OCI-M2 (cell line): ENCODE results near the gene CDCP2.
A peak's percentile ranks its signal among the peaks of the same experiment; 100 is the strongest.

ENCODE experiments used
- DNase-seq: peaks from one replicate; lab custom pipeline; 2025; ENCODE audit not compliant: unreplicated experiment; lab: John Stamatoyannopoulos, UW

The CDCP2 gene

DNA sequence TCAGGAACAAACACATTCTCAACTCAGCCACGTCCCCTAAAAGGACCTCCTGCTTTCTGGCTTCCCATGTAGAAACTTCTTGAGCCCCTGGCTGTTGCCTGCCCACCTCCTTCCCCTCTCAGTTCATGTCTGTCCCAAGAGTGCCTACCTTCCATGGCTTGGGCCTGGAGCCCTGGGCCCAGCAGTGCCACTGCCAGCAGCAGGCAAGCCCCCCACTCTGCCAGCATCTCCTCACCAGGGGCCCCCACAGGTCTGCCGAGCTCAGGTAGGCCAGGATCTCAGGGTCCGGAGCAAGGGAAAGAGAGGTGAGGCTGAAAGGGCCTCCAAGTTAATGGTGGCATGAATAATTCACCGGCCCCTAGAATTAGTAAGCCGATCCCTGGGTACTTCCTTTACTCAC is at the start of gene CDCP2:
CDCP2 (minus strand) TSS at position 305 of the 400 bp plus-strand sequence; CDS start at position 227, 78 bp downstream.
- no peak for DNase-seq

DNA sequence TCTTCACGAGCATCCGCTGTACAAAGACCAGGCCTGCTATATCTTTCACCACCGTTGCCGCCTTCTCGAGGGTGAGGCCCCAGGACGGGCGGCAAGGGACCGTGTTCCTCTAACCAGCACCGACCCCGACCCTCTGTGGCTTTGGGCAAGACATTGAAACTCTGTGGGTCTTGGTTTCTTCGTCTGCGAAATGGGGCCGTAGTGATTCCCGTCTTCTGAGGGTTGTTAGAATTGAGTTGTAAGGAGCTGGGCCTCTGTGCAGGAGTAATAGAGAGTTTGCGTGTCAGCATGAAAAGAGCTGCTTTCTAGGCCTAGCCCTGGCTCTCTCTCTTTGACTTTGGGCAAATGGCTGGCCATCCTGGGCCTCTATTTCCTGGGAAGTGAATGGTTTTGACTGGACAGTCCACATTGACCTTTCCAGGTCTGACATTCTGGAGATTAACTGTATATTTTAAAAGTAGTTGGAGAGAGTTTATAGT is 47.8 kb upstream of the CDCP2 start:
- DNase-seq, result no peak

DNA sequence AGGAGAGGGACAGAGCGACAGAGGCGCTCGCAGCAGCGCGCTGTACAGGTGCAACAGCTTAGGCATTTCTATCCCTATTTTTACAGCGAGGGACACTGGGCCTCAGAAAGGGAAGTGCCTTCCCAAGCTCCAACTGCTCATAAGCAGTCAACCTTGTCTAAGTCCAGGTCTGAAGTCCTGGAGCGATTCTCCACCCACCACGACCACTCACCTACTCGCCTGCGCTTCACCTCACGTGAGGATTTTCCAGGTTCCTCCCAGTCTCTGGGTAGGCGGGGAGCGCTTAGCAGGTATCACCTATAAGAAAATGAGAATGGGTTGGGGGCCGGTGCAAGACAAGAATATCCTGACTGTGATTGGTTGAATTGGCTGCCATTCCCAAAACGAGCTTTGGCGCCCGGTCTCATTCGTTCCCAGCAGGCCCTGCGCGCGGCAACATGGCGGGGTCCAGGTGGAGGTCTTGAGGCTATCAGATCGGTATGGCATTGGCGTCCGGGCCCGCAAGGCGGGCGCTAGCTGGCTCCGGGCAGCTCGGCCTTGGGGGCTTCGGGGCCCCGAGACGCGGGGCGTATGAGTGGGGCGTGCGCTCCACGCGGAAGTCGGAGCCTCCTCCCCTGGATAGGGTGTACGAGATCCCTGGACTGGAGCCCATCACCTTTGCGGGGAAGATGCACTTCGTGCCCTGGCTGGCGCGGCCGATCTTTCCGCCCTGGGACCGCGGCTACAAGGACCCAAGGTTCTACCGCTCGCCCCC is 47.1 kb upstream of the CDCP2 start, which contains the start of the genes CYB5RL and MRPL37:
CYB5RL (minus strand) TSS at position 266 of the 754 bp plus-strand sequence. CDS start 4,414 bp downstream, outside the sequence.
MRPL37 (plus strand) TSS at position 403 of the 754 bp plus-strand sequence; CDS start at position 480, 77 bp downstream.
- peak; percentile 88 for DNase-seq

DNA sequence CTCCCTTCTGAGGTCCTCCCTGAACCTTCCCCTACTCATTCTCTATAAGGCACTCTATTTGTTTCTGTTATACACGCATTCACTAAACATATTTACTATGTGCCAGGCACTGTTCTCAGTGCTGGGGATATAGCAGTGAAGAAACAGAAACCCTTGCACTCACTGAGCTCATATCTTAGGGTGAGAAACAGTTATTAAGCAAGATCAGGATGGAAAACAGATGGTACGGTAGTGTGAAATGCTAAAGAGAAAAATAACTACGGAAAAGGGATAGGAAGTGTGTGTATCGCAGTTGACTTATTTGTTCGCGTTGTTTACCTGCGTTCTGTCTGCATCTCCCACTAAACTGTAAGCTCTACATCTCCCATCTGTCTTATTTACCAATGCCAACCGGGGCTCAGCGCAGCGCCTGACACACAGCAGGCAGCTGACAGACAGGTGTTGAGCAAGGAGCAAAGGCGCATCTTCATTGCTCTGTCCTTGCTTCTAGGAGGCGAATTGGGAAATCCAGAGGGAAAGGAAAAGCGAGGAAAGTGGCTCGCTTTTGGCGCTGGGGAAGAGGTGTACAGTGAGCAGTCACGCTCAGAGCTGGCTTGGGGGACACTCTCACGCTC is 46.5 kb upstream of the CDCP2 start:
- no peak for DNase-seq

DNA sequence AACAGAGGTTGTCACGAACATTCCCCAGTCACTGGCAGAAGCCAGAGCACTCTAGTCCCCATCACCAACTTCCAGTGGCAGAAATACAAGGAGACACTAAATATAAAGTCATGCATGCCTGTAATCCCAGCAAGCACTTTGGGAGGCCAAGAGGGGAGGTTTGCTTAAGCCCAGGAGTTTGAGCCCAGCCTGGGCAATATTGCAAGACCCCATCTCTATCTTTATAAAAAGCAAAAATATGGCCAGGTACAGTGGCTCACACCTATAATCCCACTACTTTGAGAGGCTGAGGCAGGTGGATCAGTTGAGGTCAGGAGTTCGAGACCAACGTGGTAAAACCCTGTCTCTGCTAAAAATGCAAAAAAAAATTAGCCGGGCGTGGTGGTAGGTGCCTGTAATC is 40.7 kb upstream of the CDCP2 start:
- no peak for DNase-seq

DNA sequence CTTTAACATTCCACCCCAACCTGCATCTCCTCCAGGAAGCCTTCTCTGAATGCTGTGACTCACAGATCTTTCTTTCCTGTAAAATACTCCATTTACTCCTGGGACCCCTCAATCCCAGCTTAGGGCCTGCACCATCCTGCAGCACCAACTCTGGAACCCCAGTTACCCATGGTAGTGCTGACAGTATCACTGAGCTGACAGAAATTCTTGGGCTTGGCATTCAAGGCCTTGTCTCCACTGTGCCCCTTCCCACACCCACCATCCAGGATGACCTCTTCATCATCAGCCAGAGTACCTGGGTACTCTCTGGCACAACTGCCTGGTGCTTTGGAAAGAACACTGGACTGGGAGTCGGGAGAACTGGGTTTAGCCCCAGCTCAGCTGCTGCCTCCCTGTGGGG is 38.7 kb upstream of the CDCP2 start:
- no peak for DNase-seq

DNA sequence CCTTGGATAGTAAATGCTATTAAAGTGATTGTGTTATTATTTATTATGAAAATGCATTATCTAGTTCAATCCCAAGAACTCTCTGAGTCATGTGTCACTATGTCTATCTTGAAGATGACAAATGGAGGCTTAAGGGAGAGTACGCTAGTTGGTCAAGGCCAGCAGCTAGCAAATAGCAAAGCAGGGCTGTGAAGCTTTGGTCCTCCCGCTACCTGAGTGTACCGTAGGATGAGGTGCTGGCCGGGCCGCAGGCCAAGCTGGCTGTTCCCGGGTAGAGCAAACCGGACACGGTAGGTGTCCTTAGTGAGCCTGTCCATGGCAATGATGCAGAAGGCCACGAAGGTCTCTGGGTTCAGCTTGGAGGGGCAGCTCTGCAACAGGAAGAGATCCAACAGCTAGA is 37.7 kb upstream of the CDCP2 start:
- no peak for DNase-seq

DNA sequence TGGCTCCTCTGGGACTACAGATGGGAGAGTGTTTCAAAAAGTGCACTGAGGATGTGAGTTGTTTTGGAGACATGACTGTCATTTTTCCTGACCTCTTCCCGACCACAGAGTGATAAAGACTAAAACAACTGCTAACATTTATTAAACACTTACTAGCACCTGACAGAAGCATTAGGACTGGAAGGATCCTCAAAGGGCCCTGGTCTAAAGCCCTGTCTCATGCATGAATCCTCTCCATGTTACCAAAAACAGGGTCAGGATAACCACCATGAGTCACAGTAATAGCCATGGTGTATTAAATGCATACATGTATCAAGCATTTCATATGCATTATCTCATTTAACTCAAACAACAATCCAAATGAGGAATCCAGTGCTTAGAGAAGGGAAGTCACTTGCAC is 35.5 kb upstream of the CDCP2 start:
- DNase-seq, result no peak

DNA sequence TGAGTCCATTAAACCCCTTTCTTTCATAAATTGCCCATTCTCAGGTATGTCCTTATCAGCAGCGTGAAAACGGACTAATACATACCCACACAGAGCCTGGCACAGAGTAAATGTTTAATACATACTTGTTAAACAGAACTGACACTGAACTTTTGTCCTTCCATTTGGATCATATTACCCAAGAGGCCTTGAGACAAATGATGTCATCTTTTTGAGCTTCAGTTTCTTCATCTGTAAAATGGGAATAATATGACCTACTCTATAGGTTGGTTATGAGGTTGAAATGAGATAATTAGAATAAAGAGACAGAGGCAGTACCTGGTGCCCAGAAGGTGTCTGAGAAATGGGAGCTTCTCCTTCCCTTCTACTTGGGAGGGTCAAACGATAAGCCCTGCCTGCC is 33.3 kb upstream of the CDCP2 start:
- no peak for DNase-seq

DNA sequence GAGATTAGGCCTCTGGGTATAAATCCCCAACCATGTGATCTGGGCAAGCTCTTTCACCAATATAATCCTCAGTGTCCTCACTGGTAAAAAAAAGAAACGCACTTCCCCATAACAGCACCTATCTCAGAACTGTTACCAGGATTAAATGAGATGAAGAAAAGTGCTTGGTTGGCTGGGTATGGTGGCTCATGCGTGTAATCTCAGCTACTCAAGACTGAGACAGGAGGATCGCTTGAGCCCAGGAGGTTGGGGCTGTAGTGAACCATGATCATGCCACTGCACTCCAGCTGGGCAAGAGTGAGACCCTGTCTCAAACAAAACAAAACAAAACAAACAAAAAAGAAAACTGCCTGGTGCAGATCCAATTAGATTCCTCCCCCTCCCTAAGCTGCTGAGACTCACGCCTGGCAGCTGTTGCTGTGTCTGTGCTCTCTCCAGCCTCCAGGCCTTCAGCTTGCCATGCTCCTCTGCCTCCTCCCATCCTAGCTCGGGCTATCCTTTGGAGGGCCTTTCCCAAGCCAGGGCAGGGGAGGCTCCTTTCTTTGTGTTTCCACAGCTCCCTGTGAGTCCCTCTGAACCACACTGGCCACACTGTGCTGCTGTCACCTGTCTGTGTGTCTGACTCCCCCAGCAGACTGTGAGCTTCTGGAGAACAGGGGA is 28.0 kb upstream of the CDCP2 start:
- DNase-seq, result no peak

DNA sequence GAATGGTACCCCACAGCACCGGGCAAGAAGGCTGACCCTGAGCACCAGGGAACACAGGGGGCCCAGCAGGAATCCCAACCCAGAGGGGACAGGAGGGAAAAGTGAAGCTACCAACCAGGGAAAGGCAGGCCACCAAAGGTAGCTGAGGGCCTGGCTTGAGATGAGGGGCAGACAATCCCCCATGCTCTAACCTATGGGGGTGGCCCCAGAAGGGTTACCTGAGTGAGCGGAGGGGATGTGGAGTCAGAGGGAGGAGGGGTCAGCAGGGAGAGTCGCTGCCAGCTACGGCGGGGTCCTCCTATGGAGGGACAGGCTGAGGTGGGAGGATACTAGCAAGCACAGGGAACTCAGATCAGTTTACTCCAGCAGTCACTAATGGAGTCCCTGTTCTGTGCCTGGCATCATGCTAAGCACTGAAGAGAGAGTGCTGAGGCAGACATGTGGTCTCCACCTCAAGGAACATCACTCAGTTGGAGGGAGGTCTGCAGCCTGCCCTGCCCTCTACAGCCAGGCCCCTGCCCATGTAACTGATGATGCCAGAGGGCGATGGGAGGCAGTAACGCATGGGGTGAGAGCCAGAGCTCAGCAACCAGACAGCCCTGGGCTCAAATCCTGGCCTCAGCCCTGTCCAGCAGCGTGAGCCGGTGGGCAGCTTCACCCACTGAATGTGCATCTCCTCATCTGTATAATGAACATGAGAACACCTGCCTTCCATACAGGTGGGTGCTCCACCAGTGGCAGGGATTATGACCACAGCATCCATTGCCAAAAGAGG is 25.7 kb upstream of the CDCP2 start:
- no peak for DNase-seq

DNA sequence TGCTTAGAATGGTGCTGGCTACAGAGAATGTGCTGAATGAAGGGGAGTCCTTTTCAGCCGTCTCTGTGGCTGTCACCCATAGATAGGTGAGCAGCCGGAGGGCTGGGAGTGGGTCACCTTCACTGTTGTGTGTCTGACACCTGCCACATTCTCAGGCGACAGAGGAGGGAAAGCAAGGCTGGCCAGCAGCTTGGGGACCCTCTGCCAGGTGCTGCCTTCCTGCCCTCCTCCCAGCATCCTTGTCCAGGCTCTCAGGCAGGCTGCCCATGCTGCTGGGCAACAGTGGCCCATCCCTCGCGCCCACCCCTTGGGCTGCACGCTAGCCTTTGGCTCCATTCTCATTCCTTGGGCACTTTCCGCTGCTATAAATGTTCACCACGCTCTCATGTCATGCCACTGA is 24.9 kb upstream of the CDCP2 start:
- DNase-seq, result no peak

DNA sequence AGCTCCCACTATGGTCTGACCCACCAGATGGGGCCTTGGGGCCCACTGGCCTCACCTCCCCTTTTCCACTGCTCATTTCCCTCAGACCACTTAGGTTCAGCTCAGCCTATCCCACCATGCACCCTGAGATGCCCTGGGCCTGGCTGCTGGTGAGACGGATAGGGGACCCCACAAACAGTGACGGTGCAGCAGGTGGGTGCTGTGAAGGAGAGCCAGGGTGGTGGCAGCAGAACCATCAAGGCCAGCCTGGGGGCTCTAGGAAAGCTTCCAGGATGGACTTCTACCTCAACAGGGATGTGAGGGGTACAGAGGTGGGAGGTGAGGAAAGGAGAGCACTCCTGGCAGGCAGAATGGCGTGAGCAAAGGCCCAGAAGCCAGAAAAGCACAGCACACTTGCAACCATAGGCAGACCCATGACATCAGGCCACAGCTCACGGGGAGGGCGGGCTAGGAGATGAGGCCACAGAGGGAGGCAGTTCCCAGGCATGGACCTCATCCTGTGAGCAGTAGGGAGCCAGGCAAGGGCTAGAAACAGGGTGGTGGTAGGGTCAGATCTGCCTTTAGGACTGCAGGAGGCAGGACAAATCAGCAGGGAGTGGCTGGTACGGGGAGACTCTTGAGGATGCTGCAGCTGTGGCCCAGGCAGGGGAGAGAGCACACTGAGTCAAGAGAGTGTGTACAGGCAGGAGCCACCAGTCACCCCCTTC is 24.0 kb upstream of the CDCP2 start:
- DNase-seq, result no peak

DNA sequence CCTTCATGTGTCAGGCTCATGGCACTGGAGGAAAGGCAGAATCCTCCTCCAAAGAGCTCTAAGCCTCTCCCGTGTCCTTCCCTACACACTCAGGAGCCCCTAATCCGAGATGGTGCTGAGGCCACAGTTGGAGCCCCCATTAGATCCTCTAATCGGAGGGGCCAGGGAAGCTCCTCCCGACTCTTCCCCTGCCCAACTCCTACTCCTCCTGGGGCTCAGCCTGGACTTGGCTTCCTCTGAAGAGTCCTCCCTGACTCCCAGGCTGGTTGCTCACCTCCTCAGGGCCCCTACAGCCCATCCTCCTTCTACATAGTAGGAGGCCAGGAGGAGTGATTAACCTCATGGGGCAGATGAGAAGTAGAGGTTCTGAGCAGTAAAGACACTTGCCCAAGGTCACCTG is 21.3 kb upstream of the CDCP2 start:
- DNase-seq, result no peak

DNA sequence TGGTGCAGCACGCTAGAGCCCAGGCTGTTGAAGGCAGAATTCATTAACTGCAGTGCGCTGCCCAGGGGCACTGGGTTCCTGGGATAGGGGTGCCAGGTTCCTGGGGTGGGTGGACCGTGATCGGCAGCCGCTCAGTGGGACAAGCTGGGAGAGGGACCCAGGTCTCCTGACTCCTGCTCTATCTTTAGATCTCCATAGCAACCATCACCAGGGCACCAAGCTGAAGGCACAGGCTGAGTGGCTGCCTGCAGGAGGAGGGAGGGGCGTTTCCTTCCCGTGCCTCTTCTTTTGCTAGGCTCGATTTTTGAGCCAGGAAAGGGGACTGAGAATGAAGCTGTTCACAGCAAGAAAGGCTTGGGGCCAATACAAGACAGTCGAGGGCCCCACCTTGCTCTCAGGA is 20.9 kb upstream of the CDCP2 start:
- no peak for DNase-seq

DNA sequence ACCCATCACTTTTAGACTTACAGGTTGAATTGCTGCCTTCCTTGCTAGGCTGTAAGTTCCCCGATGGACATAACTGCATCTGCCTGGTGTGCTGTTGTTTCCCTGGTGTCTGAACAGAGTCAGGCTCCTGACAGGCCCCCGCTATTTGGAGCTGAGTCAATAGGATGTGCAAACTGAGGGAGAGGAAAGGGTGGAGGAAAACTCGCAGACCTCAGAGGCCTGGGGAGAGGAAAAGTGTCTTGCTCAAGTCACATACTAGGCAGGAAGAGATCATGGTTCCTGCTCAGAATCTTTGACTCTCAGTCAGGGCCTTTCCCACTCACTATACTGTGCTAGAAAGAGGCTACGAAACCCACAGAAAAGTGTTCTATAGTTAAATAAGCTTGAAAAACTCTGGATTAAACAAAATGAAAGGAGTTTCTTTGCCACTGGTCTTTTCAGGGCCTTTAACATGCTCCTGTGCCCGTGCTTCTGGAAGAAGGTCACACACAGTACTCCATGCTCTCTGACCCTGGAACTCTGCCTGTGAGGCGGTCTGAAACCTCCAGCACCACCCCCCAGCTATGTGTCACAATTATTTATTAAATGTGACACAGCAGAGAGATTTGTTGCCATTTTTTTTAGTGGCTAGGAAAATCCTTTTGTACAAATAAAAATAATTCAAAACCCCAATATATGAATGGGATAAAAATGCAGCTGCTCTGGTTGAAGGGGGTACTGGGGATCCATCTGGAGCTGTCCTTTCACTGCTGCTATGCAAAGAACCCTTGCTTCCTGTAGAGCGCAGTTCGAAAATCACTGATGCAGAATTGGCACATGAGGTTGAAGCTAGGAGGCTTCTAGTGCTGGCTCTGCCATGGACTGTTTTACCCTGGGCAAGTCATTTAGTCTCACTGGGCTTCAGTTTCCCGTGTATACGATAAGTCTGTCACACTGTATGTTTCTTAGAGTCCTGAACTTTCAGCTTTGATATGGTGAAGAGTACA is 20.1 kb upstream of the CDCP2 start:
- no peak for DNase-seq

DNA sequence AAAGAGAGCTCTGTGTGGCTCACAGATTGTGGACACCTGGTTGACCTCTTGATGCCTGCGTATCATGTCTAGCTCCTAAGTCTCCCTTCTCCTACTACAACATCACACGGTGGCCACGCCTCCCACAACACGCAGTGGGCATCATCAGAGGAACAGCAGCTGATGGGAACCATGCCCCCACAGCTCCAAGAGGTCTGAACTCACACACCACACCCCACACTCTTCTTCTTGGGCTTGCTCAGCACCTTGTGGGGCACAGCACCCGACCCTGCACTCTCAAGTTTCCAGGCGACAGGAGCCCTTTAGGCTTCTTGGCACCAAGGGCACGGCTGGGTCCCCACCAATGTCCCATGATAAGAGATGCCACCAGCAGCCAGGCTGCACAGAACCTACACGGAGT is 18.8 kb upstream of the CDCP2 start:
- no peak for DNase-seq

DNA sequence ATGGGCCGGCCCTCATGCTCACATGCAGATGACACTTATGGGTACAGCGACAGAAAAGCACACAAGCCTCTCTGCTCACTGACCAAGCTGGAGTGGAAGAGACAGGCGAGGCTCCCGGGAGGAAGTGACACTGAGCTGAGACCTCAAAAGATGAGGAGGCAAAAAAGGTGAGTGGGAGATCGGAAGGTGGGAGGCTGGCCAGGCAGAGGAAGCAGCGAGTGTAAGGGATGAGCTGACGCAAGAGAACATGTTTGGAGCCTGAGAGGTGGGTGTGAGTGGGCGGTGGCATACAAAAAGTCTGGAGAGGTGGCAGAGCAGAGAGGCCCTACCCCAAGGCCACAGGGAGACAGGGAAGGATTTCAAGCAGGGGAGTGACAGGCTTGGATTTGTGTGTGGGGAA is 18.2 kb upstream of the CDCP2 start:
- DNase-seq, result no peak

DNA sequence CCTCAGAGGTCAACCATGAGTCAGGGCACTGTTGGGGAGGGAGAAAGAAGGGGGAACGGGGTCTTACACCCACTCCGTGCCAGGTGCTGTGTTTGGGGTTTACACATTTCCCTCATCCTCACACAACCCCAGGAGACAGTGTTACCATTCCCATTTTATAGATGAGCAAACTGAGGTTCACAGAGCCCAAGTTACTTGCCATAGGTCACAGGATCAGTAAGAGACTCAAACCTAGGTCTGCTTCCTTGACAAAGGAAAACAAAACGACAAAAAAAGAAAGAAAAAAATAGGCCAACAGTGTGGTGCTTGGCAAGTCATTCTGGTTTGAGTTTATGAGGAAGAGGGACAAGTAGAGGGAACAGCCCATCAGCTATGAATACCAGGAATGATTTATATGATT is 16.3 kb upstream of the CDCP2 start:
- DNase-seq, result no peak
